ENCODE measurements around the gene BMPR1A. TPM values are rescaled to one million over a fixed set of nuclear protein-coding genes. Genes with fewer than 3 reads are reported as not detected.

Gene BMPR1A
- total and polyA plus RNA-seq, 2 of the 13 experiments (the other 11 are each of a cell fraction or from before 2014, with no cell fraction given): 17.8 to 44.2 TPM

GRCh38 chr10:86756511-86757112, at the start of gene BMPR1A (continued):
- no peak for TF ChIP-seq STAT6 (CRISPR knock-in tag; IDR thresholded peaks at IDR 0.05; ENCODE audit: borderline replicate concordance)
- TF ChIP-seq ZNF512 (CRISPR knock-in tag; IDR thresholded peaks at IDR 0.05): no peak
- no peak for TF ChIP-seq RFXAP (CRISPR knock-in tag; IDR thresholded peaks at IDR 0.05; ENCODE audit: borderline replicate concordance)
- TF ChIP-seq KDM5B (CRISPR knock-in tag; IDR thresholded peaks at IDR 0.05; ENCODE audit: borderline replicate concordance): no peak
- TF ChIP-seq ZNF414 (CRISPR knock-in tag; IDR thresholded peaks at IDR 0.05): no peak
- TF ChIP-seq, protein P1, sequence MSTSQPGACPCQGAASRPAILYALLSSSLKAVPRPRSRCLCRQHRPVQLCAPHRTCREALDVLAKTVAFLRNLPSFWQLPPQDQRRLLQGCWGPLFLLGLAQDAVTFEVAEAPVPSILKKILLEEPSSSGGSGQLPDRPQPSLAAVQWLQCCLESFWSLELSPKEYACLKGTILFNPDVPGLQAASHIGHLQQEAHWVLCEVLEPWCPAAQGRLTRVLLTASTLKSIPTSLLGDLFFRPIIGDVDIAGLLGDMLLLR (CRISPR knock-in tag; IDR thresholded peaks at IDR 0.05): no peak
- no peak for TF ChIP-seq PCBP1 (IDR thresholded peaks at IDR 0.05; ENCODE audit: borderline replicate concordance, low read depth, low read length)
- TF ChIP-seq NFE2L1 (CRISPR knock-in tag; IDR thresholded peaks at IDR 0.05; ENCODE audit: borderline replicate concordance): no peak
- TF ChIP-seq E2F1 (CRISPR knock-in tag; IDR thresholded peaks at IDR 0.05): no peak
- TF ChIP-seq, protein P2, sequence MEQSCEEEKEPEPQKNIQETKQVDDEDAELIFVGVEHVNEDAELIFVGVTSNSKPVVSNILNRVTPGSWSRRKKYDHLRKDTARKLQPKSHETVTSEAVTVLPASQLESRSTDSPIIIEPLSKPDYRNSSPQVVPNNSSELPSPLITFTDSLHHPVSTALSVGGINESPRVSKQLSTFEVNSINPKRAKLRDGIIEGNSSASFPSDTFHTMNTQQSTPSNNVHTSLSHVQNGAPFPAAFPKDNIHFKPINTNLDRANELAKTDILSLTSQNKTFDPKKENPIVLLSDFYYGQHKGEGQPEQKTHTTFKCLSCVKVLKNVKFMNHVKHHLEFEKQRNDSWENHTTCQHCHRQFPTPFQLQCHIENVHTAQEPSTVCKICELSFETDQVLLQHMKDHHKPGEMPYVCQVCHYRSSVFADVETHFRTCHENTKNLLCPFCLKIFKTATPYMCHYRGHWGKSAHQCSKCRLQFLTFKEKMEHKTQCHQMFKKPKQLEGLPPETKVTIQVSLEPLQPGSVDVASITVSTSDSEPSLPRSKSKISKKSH (CRISPR knock-in tag; IDR thresholded peaks at IDR 0.05; ENCODE audit: borderline replicate concordance): no peak
- TF ChIP-seq ZBTB7B (CRISPR knock-in tag; IDR thresholded peaks at IDR 0.05): no peak
- no peak for TF ChIP-seq SOX13 (IDR thresholded peaks at IDR 0.05)
- no peak for TF ChIP-seq SOX13 (CRISPR knock-in tag; conservative IDR thresholded peaks at IDR 0.05 in 1 of 2, IDR thresholded peaks at IDR 0.05 in 1 of 2)
- no peak for TF ChIP-seq SIN3B (IDR thresholded peaks at IDR 0.05; ENCODE audit: low read length)

Measured in HepG2 (cell line).